HEK293T (cell line): ENCODE data around the gene AVPR1B.

Source experiments
- CTCF ChIA-PET: fragments of 350-600 bp; formaldehyde crosslinking; extraction: SDS; loops from one replicate; lab custom pipeline; 2021; ENCODE audit warnings: antibody characterized with exemption, inconsistent platforms; lab: Yijun Ruan, JAX
- POLR2A ChIA-PET: fragments of 350-600 bp; formaldehyde crosslinking; extraction: SDS; loops from one replicate; lab custom pipeline; 2020; ENCODE audit warnings: antibody characterized with exemption, inconsistent platforms; lab: Yijun Ruan, JAX
- DNase-seq: peaks from one replicate; pipeline ENCODE4 v3.0.0; 2012; ENCODE audit warnings: mixed read lengths; ENCODE audit errors: extremely low spot score
- ARNT ChIP-seq: fragments of 450-650 bp; IDR thresholded peaks from 2 replicates; pipeline ENCODE4 v1.6.1; 2017; ENCODE audit warnings: mild to moderate bottlenecking
- BHLHE40 ChIP-seq: fragments of 450-650 bp; IDR thresholded peaks from 2 replicates; pipeline ENCODE4 v1.6.1; 2016; ENCODE audit warnings: mild to moderate bottlenecking, moderate library complexity, borderline replicate concordance
- CTBP1 ChIP-seq: fragments of 450-650 bp; IDR thresholded peaks from 2 replicates; pipeline ENCODE4 v1.6.1; 2016; ENCODE audit warnings: borderline replicate concordance
- ELF4 ChIP-seq: fragments of 450-650 bp; IDR thresholded peaks from 2 replicates; pipeline ENCODE4 v1.6.1; 2017; ENCODE audit warnings: antibody characterized with exemption
- FOXA1 ChIP-seq: fragments of 450-650 bp; IDR thresholded peaks from 2 replicates; pipeline ENCODE4 v1.6.1; 2016; ENCODE audit warnings: mild to moderate bottlenecking
- FOXK2 ChIP-seq: fragments of 450-650 bp; IDR thresholded peaks from 2 replicates; pipeline ENCODE4 v1.6.1; 2016; ENCODE audit warnings: mild to moderate bottlenecking
- FOXM1 ChIP-seq: fragments of 450-650 bp; IDR thresholded peaks from 2 replicates; pipeline ENCODE4 v1.6.1; 2017; ENCODE audit warnings: mild to moderate bottlenecking, borderline replicate concordance
- HDGF ChIP-seq: fragments of 450-650 bp; IDR thresholded peaks from 2 replicates; pipeline ENCODE4 v1.6.1; 2017; ENCODE audit warnings: antibody characterized with exemption, borderline replicate concordance
- L3MBTL2 ChIP-seq: fragments of 450-650 bp; conservative IDR thresholded peaks from 2 replicates; pipeline ENCODE4 v1.6.1; 2016; ENCODE audit warnings: mild to moderate bottlenecking
- LEF1 ChIP-seq: fragments of 450-650 bp; IDR thresholded peaks from 2 replicates; pipeline ENCODE4 v1.6.1; 2017; ENCODE audit warnings: mild to moderate bottlenecking, borderline replicate concordance
- NFRKB ChIP-seq: fragments of 450-650 bp; IDR thresholded peaks from 2 replicates; pipeline ENCODE4 v1.6.1; 2016; ENCODE audit warnings: mild to moderate bottlenecking, moderate library complexity
- PKNOX1 ChIP-seq: fragments of 450-650 bp; IDR thresholded peaks from 2 replicates; pipeline ENCODE4 v1.6.1; 2016
- SP1 ChIP-seq: fragments of 450-650 bp; IDR thresholded peaks from 2 replicates; pipeline ENCODE4 v1.6.1; 2017
- SUZ12 ChIP-seq: fragments of 450-650 bp; IDR thresholded peaks from 2 replicates; pipeline ENCODE4 v1.6.1; 2016; ENCODE audit warnings: mild to moderate bottlenecking
- TARDBP ChIP-seq: fragments of 450-650 bp; IDR thresholded peaks from 2 replicates; pipeline ENCODE4 v1.6.1; 2016
- ZNF384 ChIP-seq: fragments of 450-650 bp; IDR thresholded peaks from 2 replicates; pipeline ENCODE4 v1.6.1; 2016

The AVPR1B gene

DNA sequence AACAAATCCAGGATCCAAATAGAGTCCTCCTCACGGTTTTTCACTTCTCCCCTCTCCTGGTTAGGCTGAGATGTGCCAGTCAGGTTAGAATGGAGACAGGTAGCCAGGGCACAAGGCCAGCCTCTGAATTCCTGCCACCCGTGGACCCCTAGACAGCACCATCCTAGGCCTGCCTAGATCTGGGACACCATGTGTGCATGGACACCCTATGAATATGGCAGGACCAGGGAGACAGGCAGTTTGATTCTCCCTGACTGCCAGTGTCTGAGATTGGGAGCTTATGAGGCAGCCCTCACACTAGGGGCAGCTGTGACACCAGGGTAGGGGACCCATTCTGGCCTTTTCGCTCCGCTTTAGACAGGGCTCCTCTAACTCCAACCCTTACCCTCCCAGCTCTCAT is 7.5 kb downstream of the AVPR1B start:
- ChIA-PET POLR2A (no interaction called here), CTCF (interaction anchor here (1.1 to 2.6 kb wide), 2 partner anchors 132 to 191 kb away, joined by 3 to 8 read pairs; no protein-coding TSS in a partner anchor)
- DNase-seq: no peak
- TF ChIP-seq CTBP1 (no peak), FOXM1 (no peak), ARNT (no peak), SP1 (no peak), LEF1 (no peak), L3MBTL2 (no peak), NFRKB (no peak)

DNA sequence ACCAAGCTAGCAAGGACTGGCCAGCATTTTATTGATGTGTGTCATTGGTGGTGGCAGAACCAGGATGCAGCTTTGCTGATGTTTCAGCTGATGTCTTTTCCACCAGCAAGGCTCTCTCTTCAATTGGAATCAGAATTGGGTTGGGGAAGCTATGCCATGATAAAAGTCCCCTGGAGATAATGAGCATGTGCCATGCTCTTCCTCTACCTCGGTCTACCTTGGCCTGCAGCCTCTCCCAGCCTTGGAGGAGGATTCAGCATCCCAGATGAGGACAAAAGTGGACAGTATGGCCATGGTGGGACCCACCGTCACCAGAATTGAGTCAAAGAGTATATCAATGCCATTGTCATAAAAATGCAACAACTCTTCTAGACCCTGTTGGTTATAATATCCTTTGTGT is 8.6 kb downstream of the AVPR1B start:
- POLR2A ChIA-PET: no interaction called here
- TF ChIP-seq PKNOX1 (no peak), FOXA1 (no peak), NFRKB (no peak), SP1 (no peak), ZNF384 (no peak), CTBP1 (no peak), TARDBP (no peak), SUZ12 (no peak)
- CTCF ChIA-PET: interaction anchor here (1.3 to 2.6 kb wide), 3 partner anchors 78 to 189 kb away, joined by 3 to 8 read pairs (median 3); no protein-coding TSS in a partner anchor
- no peak for DNase-seq

GRCh38 chr1:206107168-206107544 is 10.0 kb downstream of the AVPR1B start:
- CTCF ChIA-PET: interaction anchor here (0.6 to 2.3 kb wide), 8 partner anchors 26 to 315 kb away, joined by 3 to 26 read pairs (median 4); no protein-coding TSS in a partner anchor
- POLR2A ChIA-PET: no interaction called here
- DNase-seq: no peak
- TF ChIP-seq TARDBP (no peak), FOXA1 (no peak), HDGF (no peak), FOXK2 (no peak), PKNOX1 (no peak), FOXM1 (no peak), SUZ12 (no peak), ELF4 (no peak)

DNA sequence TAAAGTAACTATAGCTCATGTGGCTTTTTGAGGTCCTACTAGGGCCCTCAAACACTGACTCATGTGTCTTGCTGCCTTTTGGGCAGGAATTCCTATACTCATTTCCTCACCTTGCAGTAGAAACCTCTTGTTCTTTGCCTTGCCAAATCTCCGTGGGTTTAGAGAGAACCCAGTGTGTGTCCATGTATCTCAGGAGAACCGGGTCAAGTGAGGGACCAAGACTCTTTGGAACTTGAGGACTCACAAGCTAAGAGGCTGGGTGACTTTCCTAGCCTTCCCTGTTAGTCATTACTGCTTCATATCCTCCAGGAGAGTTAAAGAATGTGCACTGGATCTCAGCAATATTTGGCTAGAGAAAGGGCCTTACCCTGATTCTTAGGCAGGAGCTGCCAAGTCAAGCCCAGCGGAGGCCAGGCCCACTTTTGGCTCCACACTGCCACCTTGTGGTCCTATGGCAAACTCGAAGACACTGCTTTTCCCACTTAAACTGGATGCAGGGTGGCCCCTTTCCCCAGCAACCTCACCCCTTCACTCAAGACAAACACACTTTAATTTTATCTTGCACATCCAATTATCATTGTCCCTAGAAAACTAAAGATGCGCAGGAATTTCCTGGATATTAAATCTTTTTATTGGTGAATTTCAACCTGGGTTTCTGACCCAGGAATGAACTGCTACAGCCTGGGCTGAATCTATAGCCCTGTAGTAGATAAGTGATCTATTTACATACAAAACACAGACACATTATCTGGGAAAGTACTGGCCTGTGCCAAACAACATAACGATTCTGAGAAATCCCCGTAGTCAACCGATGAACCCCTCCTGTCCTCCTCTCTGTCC is 10.6 kb downstream of the AVPR1B start:
- POLR2A ChIA-PET: no interaction called here
- CTCF ChIA-PET: interaction anchor here (0.6 to 2.3 kb wide), 14 partner anchors 9 to 314 kb away, joined by 3 to 26 read pairs (median 3); no protein-coding TSS in a partner anchor
- TF ChIP-seq L3MBTL2 (no peak), BHLHE40 (no peak), HDGF (no peak), FOXK2 (no peak), TARDBP (no peak), ZNF384 (no peak), LEF1 (no peak), CTBP1 (no peak), PKNOX1 (no peak), SUZ12 (no peak), ARNT (no peak), FOXM1 (no peak), NFRKB (no peak), SP1 (no peak)
- DNase-seq: peak; percentile 92

DNA sequence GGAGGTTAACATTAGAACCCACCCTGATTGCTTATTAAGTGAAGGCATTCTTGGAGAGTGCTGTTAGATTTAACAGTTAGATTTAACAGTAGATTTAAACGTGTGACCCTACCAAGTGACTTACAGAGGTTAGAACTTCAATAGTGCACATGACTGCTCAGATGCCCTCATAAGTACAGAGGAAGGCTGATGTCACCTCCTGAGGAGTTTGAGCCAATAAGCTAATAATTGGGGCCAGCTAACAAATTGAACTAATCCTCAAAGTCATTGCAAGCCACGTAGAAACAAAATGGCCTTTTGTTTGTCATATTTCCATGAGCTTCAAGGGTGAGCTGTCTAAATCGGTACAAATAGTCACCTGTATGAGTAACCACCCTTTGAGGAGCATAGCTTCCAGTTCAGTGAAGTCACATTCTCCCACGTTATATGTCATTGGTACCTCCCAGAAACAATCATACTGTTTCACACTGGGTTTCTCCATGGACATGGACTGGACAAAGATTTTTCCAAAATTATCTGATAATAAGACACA is 11.7 kb downstream of the AVPR1B start:
- DNase-seq: no peak
- ChIA-PET CTCF (interaction anchor here (0.8 to 2.3 kb wide), 8 partner anchors 10 to 188 kb away, joined by 3 to 26 read pairs (median 4); no protein-coding TSS in a partner anchor), POLR2A (no interaction called here)
- TF ChIP-seq SUZ12 (no peak), FOXA1 (no peak), ELF4 (no peak), FOXK2 (no peak), HDGF (no peak), BHLHE40 (no peak), ZNF384 (no peak), LEF1 (no peak)

DNA sequence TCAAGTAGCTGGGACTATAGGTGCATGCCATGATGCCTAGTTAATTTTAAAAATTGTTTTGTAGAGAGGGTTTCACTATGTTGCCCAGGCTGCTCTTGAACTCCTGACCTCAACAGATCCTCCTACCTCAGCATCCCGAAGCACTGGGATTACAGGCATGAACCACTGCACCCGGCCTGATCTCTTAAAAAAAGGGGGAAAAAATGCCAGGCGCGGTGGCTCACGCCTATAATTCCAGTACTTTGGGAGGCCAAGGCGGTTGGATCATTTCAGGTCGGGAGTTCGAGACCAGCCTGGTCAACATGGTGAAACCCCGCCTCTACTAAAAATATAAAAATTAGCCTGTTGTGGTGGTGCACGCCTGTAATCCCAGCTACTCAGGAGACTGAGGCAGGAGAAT is 13.2 kb downstream of the AVPR1B start:
- ChIA-PET CTCF (no interaction called here), POLR2A (no interaction called here)
- no peak for DNase-seq
- TF ChIP-seq HDGF (no peak), ZNF384 (no peak), BHLHE40 (no peak), SP1 (no peak), FOXK2 (no peak), ELF4 (no peak), L3MBTL2 (no peak), CTBP1 (no peak), SUZ12 (no peak), TARDBP (no peak), FOXM1 (no peak), NFRKB (no peak), PKNOX1 (no peak), ARNT (no peak), LEF1 (no peak), FOXA1 (no peak)
